Activated CD4-positive, alpha-beta T cell treated with anti-CD3 and anti-CD28 coated beads, Interleukin-2, amount 50 U/mL, for 24 hours (primary cell): Measurements from ENCODE around the gene LDLRAP1.
"Not testable (repeated sequence)": the region's sequence is repeated elsewhere in the genome, so short reads cannot be mapped to it uniquely, and the experiment has no call there.

Experiments
- DNase-seq, 2 donors: peaks; one replicate each; pipeline ENCODE4 v3.0.0-alpha.2; 2020; ENCODE audit warnings: low read depth in 1 of 2, low spot score in 1 of 2

Gene LDLRAP1

DNA sequence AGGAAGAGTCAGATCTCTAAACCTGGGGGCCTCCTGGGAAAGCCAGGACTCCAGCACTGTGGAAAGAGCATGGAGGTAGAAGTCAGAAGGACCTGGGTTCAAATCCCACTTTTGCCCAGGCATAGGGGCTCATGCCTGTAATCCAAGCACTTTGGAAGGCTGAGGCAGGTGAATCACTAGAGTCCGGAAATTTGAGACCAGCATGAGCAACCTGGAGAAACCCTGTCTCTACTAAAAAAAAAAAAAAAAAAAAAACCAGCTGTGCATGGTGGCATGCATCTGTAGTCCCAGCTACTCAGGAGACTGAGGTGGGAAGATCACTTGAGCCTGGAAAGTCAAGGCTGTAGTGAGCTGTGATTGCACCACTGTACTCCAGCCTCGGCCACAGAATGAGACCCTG lies 31.8 kb downstream of the LDLRAP1 start:
- DNase-seq: no peak

DNA sequence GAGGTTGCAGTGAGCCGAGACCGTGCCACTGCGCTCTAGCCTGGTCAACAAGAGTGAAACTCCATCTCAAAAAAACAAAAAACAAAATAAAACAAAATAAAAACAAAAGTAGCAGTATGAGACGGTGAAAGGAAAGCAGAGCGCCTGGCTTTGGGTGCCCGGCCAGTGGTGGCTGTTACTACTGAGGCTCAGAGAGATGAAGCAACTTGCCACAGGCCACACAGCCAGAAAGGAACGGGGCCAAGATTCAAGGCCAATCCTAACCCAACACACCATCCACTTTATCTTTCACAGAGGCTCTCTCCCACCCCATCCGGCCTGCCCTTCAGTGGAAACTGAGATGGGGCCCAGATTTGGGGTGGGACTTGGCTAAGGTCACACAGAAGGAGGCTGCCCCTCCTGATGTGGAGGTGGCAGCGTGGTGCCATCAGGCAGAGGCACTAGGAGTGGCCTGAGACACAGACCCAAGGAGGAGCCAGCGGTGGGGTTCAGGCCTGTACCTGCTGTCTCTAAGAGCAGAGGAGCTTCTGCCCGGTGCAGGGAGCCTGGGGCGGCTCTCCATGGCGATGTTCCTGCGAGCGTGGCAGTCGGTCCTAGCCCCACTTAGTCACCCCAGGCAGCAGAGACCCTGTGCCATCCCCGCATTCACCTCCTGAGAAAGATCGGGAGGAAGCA lies 33.2 kb downstream of the LDLRAP1 start:
- DNase-seq: no peak

DNA sequence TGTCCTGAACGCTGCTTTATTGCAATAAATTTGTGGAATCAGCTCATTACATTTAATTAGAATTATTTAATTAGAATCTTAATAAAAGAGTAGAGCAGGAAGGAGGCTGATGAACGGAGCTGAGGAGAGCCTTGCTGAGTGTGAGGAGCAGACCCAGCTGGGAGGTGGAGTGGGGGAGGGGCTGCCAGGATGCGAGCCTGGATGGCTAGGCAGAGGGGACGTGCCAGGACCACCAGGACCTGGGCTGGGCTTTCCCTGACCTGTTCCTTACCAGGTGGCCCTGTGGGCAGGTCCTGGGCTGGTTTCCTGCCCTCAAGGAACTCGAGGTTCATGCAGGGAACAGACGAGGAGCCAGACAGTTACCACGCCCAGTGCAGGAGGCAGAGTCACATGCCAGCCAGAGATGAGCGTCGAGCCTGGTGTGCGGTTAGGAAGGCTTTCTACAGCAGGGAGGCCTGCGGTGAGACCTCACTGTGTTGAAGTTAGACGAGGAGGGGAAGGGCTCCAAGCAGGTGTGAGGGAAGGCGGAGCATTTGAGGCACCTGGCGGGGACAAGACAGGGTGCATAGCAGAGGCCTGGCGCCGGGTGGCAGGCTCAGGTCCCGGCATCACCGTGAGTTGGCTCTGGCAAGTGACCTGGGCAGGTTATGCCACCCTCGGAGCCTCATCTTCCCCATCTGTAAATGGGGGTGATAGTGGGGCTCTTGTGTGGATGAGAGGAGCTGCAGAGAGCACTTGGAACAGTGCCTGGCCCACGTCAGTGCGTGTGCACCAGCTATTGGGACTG lies 33.9 kb downstream of the LDLRAP1 start:
- DNase-seq: no peak

DNA sequence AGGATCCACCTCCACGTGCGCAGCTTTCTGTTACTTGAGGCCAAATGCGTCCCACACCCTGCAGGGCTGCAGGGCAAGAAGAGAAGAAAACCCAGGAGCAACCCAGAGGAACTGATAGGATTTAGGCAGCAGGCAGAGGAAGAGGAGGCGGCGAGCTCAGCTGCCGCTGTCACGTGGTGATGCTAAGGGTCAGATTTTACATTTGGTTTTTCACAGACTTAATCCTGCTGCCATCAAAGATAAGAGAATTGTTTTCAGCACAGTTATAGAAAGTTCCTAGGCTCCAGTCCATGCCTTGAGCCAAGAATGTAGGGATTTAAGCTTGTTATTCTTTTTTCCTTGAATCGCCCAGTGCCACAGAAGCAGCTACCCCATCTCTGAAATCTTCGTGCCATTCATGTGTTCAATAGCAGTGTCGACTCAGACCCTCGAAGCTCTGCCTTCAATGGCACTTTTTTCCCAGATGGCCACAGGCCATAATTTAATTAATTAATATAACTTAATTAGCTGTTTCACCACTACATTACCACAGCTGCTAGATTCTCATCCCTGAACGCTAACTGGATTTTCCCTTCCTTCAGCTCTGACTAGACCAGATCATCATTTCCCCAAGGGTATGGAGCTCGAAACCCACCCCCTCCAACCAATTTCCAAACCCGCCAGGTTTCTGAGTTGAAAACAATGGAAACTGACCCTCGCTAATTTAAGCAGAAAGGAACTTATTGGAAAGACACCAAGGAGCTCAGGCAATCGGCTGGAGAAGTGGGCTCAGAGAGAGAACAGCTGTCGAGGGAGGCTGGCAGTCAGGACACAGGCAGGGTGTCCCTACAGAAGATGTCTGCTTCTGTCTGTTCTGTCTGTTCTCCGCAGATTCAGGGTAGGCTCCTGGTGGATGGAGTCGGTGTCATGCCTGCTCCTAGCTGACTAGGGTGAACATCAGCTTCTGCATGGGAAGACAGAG lies 36.2 kb downstream of the LDLRAP1 start:
- DNase-seq: no peak

- no peak for DNase-seq
These were observed 37.5 kb downstream of the LDLRAP1 start for GRCh38 chr1:25580927-25581326.

GRCh38 chr1:25581764-25582163 lies 38.4 kb downstream of the LDLRAP1 start:
- no peak for DNase-seq

GRCh38 chr1:25583519-25584370 lies 40.3 kb downstream of the LDLRAP1 start:
- DNase-seq: no peak

DNA sequence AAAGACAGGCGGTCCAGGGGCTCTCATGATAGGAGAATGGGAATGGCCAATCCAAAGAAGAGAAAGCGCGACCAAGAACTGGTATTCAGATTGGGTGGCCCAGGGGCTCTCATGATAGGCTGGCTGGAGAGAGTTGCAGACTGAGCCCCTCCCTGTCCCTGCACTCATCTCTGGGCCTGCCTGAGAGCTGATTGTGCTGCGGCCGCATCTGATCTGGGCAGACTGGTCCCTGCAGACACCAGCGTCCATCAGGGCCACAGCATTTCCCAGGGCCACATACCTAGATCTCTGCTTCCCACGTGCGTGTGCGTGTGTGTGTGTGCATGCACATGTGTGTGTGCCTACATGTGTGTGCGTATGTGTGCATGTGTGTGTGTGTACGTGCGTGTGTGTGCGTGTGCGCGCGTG lies 42.8 kb downstream of the LDLRAP1 start:
- DNase-seq: no peak

- no peak for DNase-seq
These were observed 43.9 kb downstream of the LDLRAP1 start for GRCh38 chr1:25587290-25587689.

DNA sequence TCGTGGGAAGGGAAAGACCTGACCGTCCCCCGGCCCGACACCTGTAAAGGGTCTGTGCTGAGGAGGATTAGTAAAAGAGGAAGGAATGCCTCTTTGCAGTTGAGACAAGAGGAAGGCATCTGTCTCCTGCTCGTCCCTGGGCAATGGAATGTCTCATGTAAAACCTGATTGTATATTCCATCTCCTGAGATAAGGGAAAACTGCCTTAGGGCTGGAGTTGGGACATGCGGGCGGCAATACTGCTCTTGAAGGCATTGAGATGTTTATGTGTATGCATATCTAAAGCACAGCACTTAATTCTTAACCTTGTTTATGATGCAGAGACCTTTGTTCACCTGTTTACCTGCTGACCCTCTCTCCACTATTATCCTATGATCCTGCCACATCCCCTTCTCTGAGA lies 44.8 kb downstream of the LDLRAP1 start:
- not testable (repeated sequence) for DNase-seq

DNA sequence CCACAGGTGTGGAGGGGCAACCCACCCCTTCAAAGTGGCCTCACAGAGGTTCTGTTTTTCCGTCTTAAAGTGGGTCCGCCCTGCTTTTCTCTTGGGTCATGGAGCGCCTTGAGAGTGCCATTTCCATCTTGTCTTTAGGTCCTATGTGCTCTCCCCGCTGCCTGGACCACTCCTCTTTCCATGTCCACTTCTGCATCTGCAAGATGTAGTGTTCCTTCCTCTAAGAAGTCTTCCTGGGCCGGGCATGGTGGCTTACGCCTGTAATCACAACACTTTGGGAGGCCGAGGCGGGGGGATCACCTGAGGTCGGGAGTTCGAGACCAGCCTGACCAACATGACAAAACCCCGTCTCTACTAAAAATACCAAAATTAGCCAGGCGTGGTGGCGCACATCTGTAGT lies 45.4 kb downstream of the LDLRAP1 start:
- DNase-seq: not testable (repeated sequence)

DNA sequence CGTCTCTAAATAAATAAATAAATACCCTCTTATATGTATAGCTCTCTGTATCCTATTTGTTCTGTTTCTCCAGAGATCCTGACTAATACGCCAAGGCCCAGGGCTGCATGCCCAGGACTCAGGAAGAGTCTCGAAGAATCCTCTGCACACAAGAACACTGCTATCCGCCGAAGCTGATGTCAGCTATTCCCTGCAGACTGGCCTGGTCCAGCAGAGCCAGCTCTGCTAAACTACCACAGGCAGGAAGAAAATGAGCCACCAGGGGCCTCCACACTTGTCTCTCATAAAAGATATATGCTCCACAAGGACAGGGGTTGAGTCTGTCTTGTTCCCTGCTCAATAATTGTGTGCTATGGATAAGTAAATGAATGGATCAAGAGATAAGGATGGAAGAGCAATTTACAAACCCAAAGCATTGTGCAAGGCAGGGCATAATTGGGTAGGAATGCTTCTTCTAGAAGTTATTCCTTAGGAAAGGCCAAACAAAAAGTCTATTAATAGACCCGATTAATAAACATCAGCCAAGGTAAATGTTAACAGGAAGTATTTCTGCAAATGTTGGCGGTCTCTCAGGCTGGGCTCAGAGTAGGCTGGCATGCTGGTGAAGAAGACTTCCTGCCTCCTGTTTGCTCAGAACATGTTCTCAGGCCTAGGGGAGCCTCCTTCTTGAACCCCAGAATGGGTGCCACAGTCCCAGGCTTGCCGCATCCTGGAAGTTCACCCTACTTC lies 46.9 kb downstream of the LDLRAP1 start:
- DNase-seq: no peak

GRCh38 chr1:25593861-25594260 lies 50.5 kb downstream of the LDLRAP1 start:
- DNase-seq: no peak

- DNase-seq: no peak
These were observed 51.6 kb downstream of the LDLRAP1 start for GRCh38 chr1:25594971-25595370.

DNA sequence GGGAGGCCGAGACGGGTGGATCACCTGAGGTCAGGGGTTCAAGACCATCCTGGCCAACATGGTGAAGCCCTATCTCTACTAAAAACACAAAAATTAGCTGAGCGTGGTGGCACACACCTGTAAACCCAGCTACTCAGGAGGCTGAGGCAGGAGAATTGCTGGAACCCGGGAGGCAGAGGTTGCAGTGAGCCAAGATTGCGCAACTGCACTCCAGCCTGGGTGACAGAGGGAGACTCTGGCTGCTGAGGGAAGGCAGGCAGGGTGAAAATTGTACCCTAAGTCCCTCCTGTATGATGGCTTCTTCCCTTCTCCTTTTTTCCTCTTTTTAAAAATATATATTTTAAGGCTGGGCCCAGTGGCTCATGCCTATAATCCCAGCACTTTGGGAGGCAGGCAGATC lies 53.2 kb downstream of the LDLRAP1 start:
- not testable (repeated sequence) for DNase-seq

DNA sequence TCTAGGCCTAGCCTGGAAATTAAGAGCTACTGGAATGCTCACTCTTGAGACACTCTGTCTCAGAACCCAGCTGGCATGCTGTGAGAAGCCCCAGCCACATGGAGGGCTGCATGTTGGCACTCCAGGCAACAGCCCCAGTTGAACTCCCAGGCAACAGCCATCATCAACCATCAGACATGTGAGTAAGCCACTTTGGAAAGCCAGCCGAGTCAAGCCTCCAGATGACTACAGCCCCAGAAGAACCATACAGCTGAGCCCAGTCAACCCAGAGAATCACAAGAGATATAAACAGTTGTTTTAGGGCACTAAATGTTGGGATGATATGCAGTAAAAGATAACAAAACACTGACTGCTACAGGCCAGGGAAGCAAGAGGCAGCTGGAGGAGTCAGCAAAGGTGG lies 55.5 kb downstream of the LDLRAP1 start:
- DNase-seq: no peak

DNA sequence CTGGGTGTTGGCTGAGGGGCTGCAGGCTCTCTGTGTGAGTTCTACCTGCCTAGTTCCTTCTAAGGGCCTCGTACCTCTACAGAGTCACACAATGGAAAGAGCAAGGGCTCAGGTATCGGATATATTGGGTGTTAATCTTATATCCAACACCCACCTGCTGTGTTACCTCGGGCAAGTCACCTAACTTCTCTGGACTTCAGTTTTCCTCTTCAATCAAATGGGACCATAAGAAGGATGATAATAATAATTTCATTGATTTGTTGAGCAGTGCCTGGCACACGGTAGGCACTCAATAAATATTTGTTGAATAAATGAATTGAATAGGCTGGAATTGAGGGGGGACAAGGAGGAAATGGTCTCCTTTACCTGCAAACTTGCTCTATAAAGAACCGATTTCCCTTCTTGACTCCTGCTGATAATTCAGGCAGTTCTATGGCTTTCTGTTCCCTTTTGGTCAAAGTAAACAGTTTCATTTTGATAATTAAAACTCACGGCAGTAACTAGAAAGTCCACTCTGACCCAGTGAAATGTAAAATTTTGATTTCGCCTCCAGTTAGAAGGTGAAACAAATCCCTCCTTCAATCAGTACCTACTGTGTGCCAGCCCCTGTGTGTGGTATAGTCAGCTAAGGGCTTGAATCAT lies 56.7 kb downstream of the LDLRAP1 start:
- no peak for DNase-seq

DNA sequence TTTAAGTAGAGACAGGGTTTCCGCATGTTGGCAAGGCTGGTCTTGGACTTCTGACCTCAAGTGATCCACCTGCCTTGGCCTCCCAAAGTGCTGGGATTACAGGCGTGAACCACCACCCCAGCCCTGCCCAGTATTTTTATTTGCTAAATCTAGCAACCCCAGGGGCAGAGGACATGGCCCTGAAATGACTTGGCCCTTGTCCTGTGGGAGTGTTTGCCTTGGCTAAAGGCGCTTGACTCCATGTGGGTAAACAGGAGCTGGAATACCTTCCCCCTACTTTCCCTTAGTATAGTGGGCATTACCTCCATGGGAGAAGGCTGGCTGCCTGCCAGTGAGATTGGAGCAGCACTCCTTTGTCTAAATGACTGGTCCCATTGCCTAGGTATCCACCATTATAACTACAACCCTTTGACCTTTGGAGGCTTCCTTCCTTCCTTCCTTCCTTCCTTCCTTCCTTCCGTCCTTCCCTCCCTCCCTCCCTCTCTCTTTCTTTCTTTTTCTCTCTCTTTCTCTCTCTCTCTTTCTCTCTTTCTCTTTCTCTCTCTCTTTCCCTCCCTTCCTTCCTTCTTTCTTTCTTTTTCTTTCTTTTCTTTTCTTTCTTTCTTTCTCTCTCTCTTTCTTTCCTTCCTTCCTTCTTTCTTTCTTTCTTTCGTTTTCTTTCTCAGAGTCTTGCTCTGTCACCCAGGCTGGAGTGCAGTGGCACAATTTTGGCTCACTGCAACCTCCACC lies 57.7 kb downstream of the LDLRAP1 start:
- DNase-seq: not testable (repeated sequence)
